ENCODE data around the gene DHRS7B.

Gene DHRS7B

DNA sequence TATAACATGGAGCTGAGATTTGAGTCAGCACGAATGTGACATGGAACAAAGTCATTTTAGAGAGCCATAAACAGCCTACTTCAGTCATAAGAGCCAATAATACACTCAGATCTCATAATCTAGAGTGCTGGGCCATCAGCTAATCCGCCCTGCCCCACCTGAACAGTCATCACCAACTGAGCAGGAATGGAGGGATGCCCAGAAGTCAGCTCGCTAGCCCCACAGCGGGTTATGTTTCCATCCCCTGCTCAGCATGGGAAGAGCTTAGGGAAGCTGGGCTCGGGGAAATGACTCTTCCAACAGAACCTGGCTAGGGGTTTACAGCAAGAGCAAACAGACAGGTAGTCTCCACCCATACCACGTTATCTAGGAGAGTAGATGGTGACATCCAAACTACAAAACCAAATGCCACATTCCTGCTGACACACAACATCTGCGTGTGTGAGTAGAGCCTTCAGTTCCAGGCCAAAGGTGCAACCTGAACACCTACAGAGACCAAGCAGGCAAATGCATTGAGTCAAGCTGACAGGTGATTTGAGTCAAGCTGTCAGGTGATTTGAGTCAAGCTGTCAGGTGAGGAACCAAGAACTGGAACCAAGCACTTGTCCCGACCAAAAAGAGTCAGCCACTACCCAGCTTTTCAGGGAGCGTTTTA is 85.2 kb downstream of the DHRS7B start:
- DNase-seq (ENCODE audit: low spot score), result no peak
- TF ChIP-seq CTCF (IDR thresholded peaks at IDR 0.05; ENCODE audit: extremely low read depth, missing control alignments), result no peak

DNA sequence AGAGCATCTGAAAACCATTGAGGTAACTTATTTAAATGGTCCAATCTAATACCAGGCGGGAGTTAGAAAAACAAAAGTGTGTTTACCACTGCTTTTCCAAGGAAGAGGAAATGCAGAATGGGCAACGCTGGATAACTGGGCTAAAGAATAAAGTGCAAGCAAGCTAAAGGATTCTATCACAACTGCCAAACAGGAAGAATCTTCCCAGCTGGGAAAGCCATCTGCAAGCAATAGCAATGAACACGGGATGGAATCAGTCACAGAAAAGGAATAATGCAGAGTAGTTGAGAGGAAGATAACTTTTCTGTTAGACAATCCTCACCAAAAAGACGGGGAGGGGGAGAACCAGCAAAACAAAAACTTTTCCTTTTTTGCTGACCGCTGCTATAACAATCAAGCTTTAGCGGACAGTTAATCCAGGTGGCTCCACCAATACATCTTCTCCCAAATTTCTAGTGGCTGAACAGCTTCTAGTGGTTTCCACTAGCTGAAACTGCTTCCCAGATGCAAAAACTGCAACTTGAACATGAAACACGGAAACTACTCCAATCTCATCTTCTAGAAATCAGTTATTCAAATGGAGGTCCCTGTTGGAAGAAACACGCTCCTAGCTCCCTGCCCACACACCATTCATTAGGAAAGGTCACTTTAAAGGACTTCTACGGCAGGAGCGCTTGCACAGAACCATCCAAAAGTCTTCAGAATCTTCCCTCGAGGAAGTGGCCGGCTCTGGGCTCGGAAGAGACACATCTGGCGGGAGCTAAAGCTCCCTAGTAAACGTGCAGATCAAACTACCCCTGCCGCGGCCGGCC is 86.3 kb downstream of the DHRS7B start:
- no peak for DNase-seq (ENCODE audit: low spot score)
- TF ChIP-seq CTCF (IDR thresholded peaks at IDR 0.05; ENCODE audit: extremely low read depth, missing control alignments), result no peak

DNA sequence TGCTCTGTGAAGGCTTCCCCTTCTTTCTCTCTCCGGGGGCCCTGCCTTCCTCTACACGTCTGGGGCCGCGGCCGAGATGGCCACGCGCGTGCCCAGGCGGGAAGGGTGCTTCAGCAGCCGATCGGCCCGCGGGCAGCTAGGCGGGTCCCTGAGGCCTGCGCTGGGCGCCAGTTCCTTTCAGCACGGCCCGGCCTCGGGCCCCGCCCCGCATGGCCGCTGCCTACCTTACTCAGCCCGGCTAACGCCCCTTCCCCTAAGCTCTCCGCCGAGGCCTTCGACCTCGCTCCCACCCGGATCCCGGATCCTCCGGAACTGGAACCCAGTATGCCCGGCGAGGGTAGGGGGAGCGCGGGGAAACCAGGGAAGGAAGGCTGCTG is 86.9 kb downstream of the DHRS7B start:
- DNase-seq (ENCODE audit: low spot score), result no peak
- no peak for TF ChIP-seq CTCF (IDR thresholded peaks at IDR 0.05; ENCODE audit: extremely low read depth, missing control alignments)

GRCh38 chr17:21214015-21214776 is 87.4 kb downstream of the DHRS7B start, which contains the start of gene TMEM11:
Gene TMEM11, minus strand, starts transcription at chr17:21214161. Its CDS starts 9 bp downstream, at chr17:21214152.
- no peak for TF ChIP-seq CTCF (IDR thresholded peaks at IDR 0.05; ENCODE audit: extremely low read depth, missing control alignments)
- DNase-seq (ENCODE audit: low spot score), result peak; percentile 99

DNA sequence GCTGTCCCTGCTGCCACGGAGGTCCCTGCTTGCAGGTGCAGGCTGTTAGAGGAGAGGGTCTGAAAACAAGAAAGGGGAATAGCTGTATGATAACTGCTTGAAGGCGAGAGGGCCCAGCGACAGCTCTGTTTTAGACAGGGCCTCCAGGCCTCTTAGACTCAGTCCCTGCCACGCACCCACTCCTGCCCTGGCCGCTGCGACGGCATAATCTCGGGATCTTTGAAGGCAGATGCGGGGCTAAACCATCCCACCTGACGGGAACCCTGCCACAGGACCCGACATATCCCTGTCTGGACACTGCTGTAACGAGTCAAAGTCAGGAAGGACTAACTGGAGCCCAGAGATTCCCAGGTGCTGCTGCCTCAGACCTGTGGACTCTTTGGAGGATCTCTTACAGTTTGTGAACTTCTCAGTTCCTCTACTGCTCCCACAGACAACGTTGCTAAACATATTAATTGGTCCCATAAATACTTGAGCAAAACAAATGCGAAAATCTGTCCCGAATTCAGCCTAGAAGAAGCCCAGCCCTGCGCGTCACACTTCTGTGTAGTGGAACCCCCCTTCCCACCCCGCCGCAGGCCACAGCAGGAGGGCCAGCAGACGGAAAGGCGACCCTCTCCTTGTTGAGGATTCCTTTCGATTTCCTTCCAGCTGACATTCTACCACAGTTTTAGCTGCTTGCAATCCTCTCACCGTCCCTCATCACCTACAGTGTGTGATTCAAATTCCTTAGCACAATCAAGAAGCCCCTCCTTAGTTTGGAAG is 88.2 kb downstream of the DHRS7B start:
- peak; percentile 50 for DNase-seq (ENCODE audit: low spot score)
- TF ChIP-seq CTCF (IDR thresholded peaks at IDR 0.05; ENCODE audit: extremely low read depth, missing control alignments), result no peak

DNA sequence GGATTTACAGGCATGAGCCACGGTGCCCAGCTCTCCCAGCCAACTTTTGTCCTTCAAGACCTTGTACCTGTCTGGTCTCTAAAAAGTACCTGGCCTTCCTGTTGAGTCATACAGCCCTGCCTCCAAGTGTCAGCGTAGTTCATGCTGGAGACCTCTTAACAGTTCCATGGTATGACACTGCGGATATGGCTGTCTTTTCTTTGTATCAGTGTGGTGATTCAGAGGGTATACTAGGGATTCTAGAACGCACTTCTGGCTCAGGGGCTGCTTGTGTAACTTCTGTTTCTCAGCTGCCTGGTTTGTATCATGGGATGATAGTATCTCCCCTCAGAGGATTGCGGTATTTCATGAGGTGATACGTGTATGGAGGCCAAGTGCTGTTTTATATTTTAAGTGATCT is 89.2 kb downstream of the DHRS7B start:
- no peak for TF ChIP-seq CTCF (IDR thresholded peaks at IDR 0.05; ENCODE audit: extremely low read depth, missing control alignments)
- DNase-seq (ENCODE audit: low spot score), result no peak

Data from GM20000 (cell line).